Fibroblast of the aortic adventitia (primary cell): ENCODE results near the gene VWA2. TPM values are rescaled to one million over a fixed set of nuclear protein-coding genes. Genes with fewer than 3 reads are reported as not detected.

Experiments used
- DNase-seq: peaks from one replicate; pipeline ENCODE4 v3.0.0-alpha.2; 2010; ENCODE audit warnings: low read depth
- H3K4me3 ChIP-seq: 2 replicates; pipeline ENCODE4 v1.5.1; 2011; ENCODE audit warnings: low read depth, mild to moderate bottlenecking, control low read depth, low read length, moderate library complexity
- total RNA-seq: library from RNA; depleted of rRNA; stranded (reverse); fragments of >200 nt; gene quantifications from 2 replicates; pipeline ENCODE4 v1.2.3, GENCODE V29; 2012; ENCODE audit warnings: low replicate concordance
- TF ChIP-seq, protein P1 (sequence below): IDR thresholded peaks from 2 replicates; pipeline ENCODE4 v1.5.1; 2011; ENCODE audit warnings: mild to moderate bottlenecking, low read length, control low read depth, inconsistent platforms; ENCODE audit not compliant: insufficient read depth

Gene VWA2
- total RNA-seq, 1 donor: 0.09 TPM

DNA sequence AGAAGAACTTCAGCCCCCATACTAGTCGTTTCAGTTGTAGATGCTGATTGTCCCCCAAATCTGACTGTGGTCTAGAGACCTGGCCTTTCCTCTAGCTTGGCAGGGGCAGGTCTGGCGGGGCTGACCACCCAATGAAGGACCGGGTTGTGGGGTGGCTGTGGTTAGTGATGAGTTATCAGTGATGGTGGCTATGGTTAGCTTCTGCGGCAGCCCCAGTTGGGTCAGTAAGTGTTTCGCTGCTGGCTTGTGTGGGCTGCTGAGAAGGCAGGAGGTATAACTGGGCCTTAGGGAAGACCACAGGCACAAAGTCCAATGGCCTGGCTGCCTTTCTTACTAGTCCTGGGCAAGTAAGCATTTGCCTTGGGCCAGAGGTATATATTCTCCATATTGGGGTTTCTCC lies 21.3 kb downstream of the VWA2 start:
- TF ChIP-seq, protein P1, sequence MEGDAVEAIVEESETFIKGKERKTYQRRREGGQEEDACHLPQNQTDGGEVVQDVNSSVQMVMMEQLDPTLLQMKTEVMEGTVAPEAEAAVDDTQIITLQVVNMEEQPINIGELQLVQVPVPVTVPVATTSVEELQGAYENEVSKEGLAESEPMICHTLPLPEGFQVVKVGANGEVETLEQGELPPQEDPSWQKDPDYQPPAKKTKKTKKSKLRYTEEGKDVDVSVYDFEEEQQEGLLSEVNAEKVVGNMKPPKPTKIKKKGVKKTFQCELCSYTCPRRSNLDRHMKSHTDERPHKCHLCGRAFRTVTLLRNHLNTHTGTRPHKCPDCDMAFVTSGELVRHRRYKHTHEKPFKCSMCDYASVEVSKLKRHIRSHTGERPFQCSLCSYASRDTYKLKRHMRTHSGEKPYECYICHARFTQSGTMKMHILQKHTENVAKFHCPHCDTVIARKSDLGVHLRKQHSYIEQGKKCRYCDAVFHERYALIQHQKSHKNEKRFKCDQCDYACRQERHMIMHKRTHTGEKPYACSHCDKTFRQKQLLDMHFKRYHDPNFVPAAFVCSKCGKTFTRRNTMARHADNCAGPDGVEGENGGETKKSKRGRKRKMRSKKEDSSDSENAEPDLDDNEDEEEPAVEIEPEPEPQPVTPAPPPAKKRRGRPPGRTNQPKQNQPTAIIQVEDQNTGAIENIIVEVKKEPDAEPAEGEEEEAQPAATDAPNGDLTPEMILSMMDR: no peak
- no peak overlapping the region for H3K4me3 ChIP-seq
- no peak for DNase-seq

DNA sequence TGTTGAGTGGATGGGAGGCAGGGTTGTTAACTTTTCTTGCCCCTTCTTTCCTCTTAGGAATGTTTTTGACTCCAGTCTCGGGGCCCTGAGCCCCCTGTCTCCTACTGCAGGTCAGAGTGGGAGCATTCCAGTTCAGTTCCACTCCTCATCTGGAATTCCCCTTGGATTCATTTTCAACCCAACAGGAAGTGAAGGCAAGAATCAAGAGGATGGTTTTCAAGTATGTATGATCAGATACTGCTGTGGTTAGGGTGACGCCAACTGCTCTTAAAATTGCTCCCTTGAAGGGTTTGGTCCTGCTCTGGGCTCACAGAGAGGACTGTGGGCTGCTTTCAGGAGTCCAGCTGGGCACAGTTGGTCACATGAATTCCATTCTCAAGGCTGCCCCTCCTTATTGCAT lies 22.0 kb downstream of the VWA2 start:
- TF ChIP-seq, protein P1: no peak
- H3K4me3 ChIP-seq: no peak overlapping the region
- peak; percentile 70 for DNase-seq

DNA sequence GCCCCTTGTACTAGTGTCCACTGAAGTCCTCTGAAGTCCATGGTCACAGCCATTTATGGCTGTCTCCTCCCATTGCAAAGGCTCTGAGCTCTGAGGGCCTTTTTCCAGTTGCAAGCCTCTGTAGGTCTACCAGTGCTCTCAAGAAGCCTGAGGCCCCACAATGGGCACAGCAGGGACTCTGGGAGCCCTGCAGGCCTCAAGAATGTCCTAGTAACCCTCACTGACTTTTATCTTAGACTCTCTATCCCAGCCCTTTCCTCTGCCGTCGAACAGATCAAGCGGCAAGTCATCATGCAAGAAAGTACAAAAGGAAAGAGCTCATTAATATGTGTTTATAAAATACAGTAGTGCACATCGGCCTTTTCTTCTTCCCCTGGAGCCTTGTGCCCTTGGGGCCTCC lies 23.4 kb downstream of the VWA2 start:
- TF ChIP-seq, protein P1: no peak
- no peak for DNase-seq
- H3K4me3 ChIP-seq: no peak overlapping the region

DNA sequence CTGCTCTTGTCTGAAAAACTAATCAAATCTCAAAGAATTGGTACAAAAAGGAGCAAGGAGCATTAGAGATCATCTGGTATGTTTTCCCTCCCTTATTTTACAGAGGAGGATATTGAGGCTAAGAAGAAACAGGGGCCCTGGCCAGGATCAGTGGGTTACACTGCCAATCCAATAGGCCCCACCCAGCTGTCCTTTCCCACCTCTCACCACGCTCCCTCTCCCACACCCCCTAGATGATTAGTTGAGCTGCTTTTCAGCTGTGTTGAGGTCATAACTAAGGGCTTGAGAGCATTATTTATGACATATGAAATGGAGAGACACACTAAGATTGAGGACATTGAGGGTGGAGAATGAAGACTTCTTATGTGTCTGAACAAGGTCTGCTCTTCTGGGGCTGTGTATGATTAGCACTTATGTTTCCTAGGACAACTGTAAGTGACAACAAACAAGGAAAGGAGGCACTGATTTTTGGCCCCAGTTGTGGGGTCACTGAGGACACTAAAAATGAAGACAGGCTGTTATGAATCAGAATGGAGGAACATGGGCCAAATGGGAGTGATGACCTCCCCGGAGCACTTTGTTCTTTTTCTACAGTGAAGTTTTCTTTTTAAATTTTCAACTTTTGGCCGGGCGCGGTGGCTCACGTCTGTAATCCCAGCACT lies 26.5 kb downstream of the VWA2 start:
- DNase-seq: peak; percentile 42
- TF ChIP-seq, protein P1: no peak
- no peak overlapping the region for H3K4me3 ChIP-seq

DNA sequence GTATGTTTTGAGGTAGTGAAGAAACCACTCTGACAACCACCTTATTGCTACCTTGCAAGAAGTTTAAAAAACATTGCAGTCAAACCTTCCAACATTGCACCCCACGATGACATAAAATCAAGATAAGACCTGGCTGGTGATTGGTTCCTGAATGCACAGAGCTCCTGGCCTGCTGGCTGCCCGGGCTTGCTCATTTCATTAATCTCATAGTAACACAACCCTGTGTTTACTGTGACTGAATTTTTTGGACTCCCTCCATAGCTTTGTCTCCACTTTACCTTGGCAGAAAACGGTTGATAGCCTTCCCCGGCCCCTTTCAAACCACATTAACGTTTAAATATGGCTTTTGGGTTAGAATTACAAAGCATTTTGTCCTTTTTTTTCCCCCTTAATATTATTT lies 27.5 kb downstream of the VWA2 start:
- peak; percentile 84 for DNase-seq
- H3K4me3 ChIP-seq: no peak overlapping the region
- TF ChIP-seq, protein P1: no peak

DNA sequence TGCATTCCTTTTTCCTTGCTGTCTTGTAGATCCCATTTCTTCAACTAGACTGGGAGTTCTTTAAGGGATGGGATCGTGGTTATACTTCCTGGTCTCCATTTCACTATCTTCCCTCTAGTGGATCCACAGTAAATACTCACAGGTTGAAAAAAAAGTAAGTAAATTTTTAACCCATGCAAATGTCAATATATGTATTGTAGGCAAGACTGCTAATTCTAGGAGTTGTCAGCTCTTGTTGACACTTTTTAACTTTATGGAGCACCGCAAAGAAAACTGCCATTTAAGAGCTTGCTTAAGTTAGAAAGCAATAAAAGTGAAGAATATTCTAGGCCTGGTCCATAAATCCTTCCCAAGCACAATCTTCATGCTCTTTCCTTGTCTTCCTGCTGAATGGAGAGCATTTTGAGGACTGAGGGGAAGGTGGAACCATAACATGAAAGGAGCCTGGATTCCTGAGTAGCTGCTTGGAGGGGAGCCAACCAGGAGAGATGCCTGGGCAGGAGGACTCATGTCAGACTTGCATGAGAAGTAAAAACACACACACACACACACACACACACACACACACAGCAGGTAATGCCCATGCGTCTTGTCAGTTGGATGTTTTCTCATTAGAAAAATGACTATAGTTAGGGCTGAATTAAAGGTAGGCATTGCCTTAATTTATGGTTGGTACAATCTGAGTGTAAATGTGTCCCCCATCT lies 32.2 kb downstream of the VWA2 start:
- TF ChIP-seq, protein P1: no peak
- H3K4me3 ChIP-seq: no peak overlapping the region
- DNase-seq: no peak
